HG03460 (cell line): ENCODE data around the gene HTATIP2.
"Not testable (repeated sequence)": the region's sequence is repeated elsewhere in the genome, so short reads cannot be mapped to it uniquely, and the experiment has no call there.

Source experiments
- ATAC-seq: cut with Tn5 transposase; IDR thresholded peaks from one replicate; pipeline ENCODE4 v1.9.1; 2021; ENCODE audit not compliant: unreplicated experiment

Gene HTATIP2

GRCh38 chr11:20369826-20370225, 6.3 kb downstream of the HTATIP2 start:
- no peak for ATAC-seq

GRCh38 chr11:20372081-20372626, 8.6 kb downstream of the HTATIP2 start:
- no peak for ATAC-seq

GRCh38 chr11:20373147-20373546, 9.6 kb downstream of the HTATIP2 start:
- no peak for ATAC-seq

- no peak for ATAC-seq
Measured at GRCh38 chr11:20373568-20374209, 10.2 kb downstream of the HTATIP2 start.

GRCh38 chr11:20374741-20375300, 11.3 kb downstream of the HTATIP2 start:
- ATAC-seq: no peak

GRCh38 chr11:20376162-20376730, 12.7 kb downstream of the HTATIP2 start:
- ATAC-seq: no peak

- ATAC-seq: not testable (repeated sequence)
Measured at GRCh38 chr11:20385996-20386395, 22.5 kb downstream of the HTATIP2 start.

- peak; percentile 72 for ATAC-seq
Measured at GRCh38 chr11:20387261-20388095, 24.0 kb downstream of the HTATIP2 start, which contains the start of gene PRMT3. TSS of gene PRMT3 (plus strand) at chr11:20387716. CDS start at chr11:20387747, 31 bp downstream.

GRCh38 chr11:20388096-20389055, 24.9 kb downstream of the HTATIP2 start:
- ATAC-seq: peak; percentile 20

- ATAC-seq: peak; percentile 87
Measured at GRCh38 chr11:20397281-20397680, 33.8 kb downstream of the HTATIP2 start.

- ATAC-seq: no peak
Measured at GRCh38 chr11:20399498-20399897, 36.0 kb downstream of the HTATIP2 start.

GRCh38 chr11:20403059-20403458, 39.5 kb downstream of the HTATIP2 start:
- ATAC-seq: no peak

- no peak for ATAC-seq
Measured at GRCh38 chr11:20406484-20406883, 43.0 kb downstream of the HTATIP2 start.

GRCh38 chr11:20407344-20407743, 43.8 kb downstream of the HTATIP2 start:
- ATAC-seq: no peak

- ATAC-seq: no peak
Measured at GRCh38 chr11:20415432-20415831, 51.9 kb downstream of the HTATIP2 start.

- no peak for ATAC-seq
Measured at GRCh38 chr11:20417771-20418170, 54.3 kb downstream of the HTATIP2 start.

- ATAC-seq: no peak
Measured at GRCh38 chr11:20421946-20422345, 58.4 kb downstream of the HTATIP2 start.

- no peak for ATAC-seq
Measured at GRCh38 chr11:20429216-20429615, 65.7 kb downstream of the HTATIP2 start.
